ENCODE data around the gene NKD2. TPM values are rescaled to one million over a fixed set of nuclear protein-coding genes. Genes with fewer than 3 reads are reported as not detected.

The NKD2 gene
- total and polyA plus RNA-seq, 12 donors, result 0.22 to 32.8 (median 10.8) TPM

- intact Hi-C loops (cut with DNase I), result no loop called here
- no peak overlapping the region for H3K27ac ChIP-seq
- no peaks in the 10 kb centered on the region for H3K27me3 ChIP-seq
- no peak for DNase-seq
- no peaks in the 10 kb centered on the region for H3K9me3 ChIP-seq (replicated peaks in 1 of 3)
- H3K4me1 ChIP-seq (replicated peaks in 1 of 2), result no peaks in the 10 kb centered on the region
- WGBS, 4 donors, result 80 to 89% (median 82%) methylated on average over 4 to 10 of the region's 10 CpGs
- H3K4me3 ChIP-seq, result no peak overlapping the region
- TF ChIP-seq CTCF (IDR thresholded peaks at IDR 0.05), result no peak
- no peak for TF ChIP-seq POLR2A (IDR thresholded peaks at IDR 0.05)
- H3K36me3 ChIP-seq (replicated peaks in 1 of 2), result peaks cover 0 to 42% of the 10 kb centered on the region in 2 donors
Measured at GRCh38 chr5:1061916-1062315, 53.3 kb downstream of the NKD2 start.

- TF ChIP-seq CTCF (IDR thresholded peaks at IDR 0.05) (no peak), POLR2A (IDR thresholded peaks at IDR 0.05) (no peak)
- peaks cover 0 to 40% of the 10 kb centered on the region in 2 donors for H3K36me3 ChIP-seq (replicated peaks in 1 of 2)
- 93 to 94% (median 94%) methylated on average over 27 to 36 of the region's 36 CpGs for WGBS, 4 donors
- DNase-seq, result no peak
- no peak overlapping the region for H3K4me3 ChIP-seq
- H3K4me1 ChIP-seq (replicated peaks in 1 of 2), result no peaks in the 10 kb centered on the region
- H3K9me3 ChIP-seq (replicated peaks in 1 of 3), result no peaks in the 10 kb centered on the region
- intact Hi-C loops (cut with DNase I), result no loop called here
- H3K27ac ChIP-seq, result no peak overlapping the region
- H3K27me3 ChIP-seq, result no peaks in the 10 kb centered on the region
Measured at GRCh38 chr5:1062761-1063568, 54.4 kb downstream of the NKD2 start.

- Histone ChIP-seq H3K27ac (no peak overlapping the region), H3K36me3 (replicated peaks in 1 of 2) (peaks cover 0 to 36% of the 10 kb centered on the region in 2 donors), H3K4me1 (replicated peaks in 1 of 2) (no peaks in the 10 kb centered on the region), H3K4me3 (no peak overlapping the region), H3K27me3 (no peaks in the 10 kb centered on the region), H3K9me3 (replicated peaks in 1 of 3) (no peaks in the 10 kb centered on the region)
- intact Hi-C loops (cut with DNase I), result no loop called here
- DNase-seq, result no peak
- TF ChIP-seq CTCF (IDR thresholded peaks at IDR 0.05) (no peak), POLR2A (IDR thresholded peaks at IDR 0.05) (no peak)
- WGBS, 4 donors, result 88 to 94% (median 92%) methylated on average over 5 to 56 of the region's 56 CpGs
Measured at GRCh38 chr5:1063661-1064382, 55.2 kb downstream of the NKD2 start.

GRCh38 chr5:1064383-1065142 lies 56.0 kb downstream of the NKD2 start:
- TF ChIP-seq POLR2A (IDR thresholded peaks at IDR 0.05) (no peak), CTCF (IDR thresholded peaks at IDR 0.05) (no peak)
- DNase-seq, result no peak
- Histone ChIP-seq H3K4me1 (replicated peaks in 1 of 2) (no peaks in the 10 kb centered on the region), H3K9me3 (replicated peaks in 1 of 3) (no peaks in the 10 kb centered on the region), H3K36me3 (replicated peaks in 1 of 2) (peaks cover 0 to 29% of the 10 kb centered on the region in 2 donors), H3K27me3 (no peaks in the 10 kb centered on the region), H3K27ac (no peak overlapping the region), H3K4me3 (no peak overlapping the region)
- 87 to 91% (median 89%) methylated on average over 44 to 49 of the region's 49 CpGs for WGBS, 4 donors
- intact Hi-C loops (cut with DNase I), result no loop called here

All from adrenal gland (tissue), 12 donors.